HCT116 (cell line): ENCODE data around the gene ZNF284. TPM values are rescaled to one million over a fixed set of nuclear protein-coding genes. Genes with fewer than 3 reads are reported as not detected.

Experiments used
- ATAC-seq: fragments of 200-7000 bp; cut with Tn5 transposase; 2 replicates; pipeline ENCODE4 v1.9.1; 2020; ENCODE audit warnings: mild to moderate bottlenecking, moderate library complexity
- Bru-seq: library from RNA; stranded (reverse); fragments of 400-500 nt; gene quantifications from one replicate; lab custom pipeline; 2021; lab: Mats Ljungman, UMichigan
- BruChase-seq, 2 experiments: library from RNA; stranded (reverse); fragments of 400-500 nt; gene quantifications; one replicate each; lab custom pipeline; 2021; lab: Mats Ljungman, UMichigan
- BruUV-seq: library from RNA; stranded (reverse); fragments of 400-500 nt; replicated peaks from 2 replicates; lab custom pipeline; 2021; lab: Mats Ljungman, UMichigan
- CTCF ChIA-PET: fragments of 300-600 bp; sonication (Branson Sonifier 250); formaldehyde crosslinking; loops from one replicate; lab custom pipeline; 2021; ENCODE audit warnings: antibody characterized with exemption; lab: Charles Lee
- POLR2A ChIA-PET: fragments of 300-600, 350-600 bp; sonication (Branson Sonifier 250); formaldehyde crosslinking; loops from one replicate; lab custom pipeline; 2021; ENCODE audit warnings: antibody characterized with exemption; lab: Charles Lee
- RAD21 ChIA-PET, 2 experiments: fragments of 300-600 bp; sonication (Branson Sonifier 250); formaldehyde crosslinking; loops; one replicate each; lab custom pipeline; 2023; ENCODE audit warnings: low total read pairs in 2 of 2; ENCODE audit not compliant: uncharacterized antibody in 2 of 2, unreplicated experiment in 2 of 2, low non-redundant PET in 1 of 2; lab: Charles Lee
- DNase-seq: peaks from one replicate; pipeline ENCODE4 v3.0.0-alpha.2; 2010; ENCODE audit warnings: low read depth, low spot score
- H2AFZ ChIP-seq: fragments of 200-600 bp; shearing (Covaris generic), sonication (generic); 2 replicates; pipeline ENCODE4 v1.6.1; 2017; ENCODE audit warnings: low read depth, mixed run types, mixed read lengths, antibody characterized with exemption, low read length; ENCODE audit not compliant: poor library complexity, severe bottlenecking
- H3K27ac ChIP-seq: 2 replicates; pipeline ENCODE4 v1.5.1; 2012; ENCODE audit warnings: low read depth, low read length
- H3K27me3 ChIP-seq: fragments of 200-600 bp; sonication (generic); 2 replicates; pipeline ENCODE4 v1.6.1; 2016; ENCODE audit warnings: mixed run types, low read length, mixed read lengths; ENCODE audit not compliant: insufficient read depth
- H3K36me3 ChIP-seq, 2 experiments: fragments of 200-500 bp in 1 of 2; fragments of 200-600 bp in 1 of 2; sonication (Bioruptor generic) in 1 of 2; sonication (generic) in 1 of 2; 2 replicates each; pipeline versions ENCODE4 v1.5.1 to v1.6.1; 2014 to 2016; ENCODE audit warnings: low read length in 2 of 2, inconsistent platforms in 1 of 2, mixed read lengths in 1 of 2, mixed run types in 1 of 2; ENCODE audit not compliant: insufficient read depth in 2 of 2, control insufficient read depth in 1 of 2
- H3K4me1 ChIP-seq, 2 experiments: fragments of 200-600 bp in 1 of 2; sonication (generic) in 1 of 2; 2 replicates each; pipeline versions ENCODE4 v1.5.1 to v1.6.1; 2012 to 2017; ENCODE audit warnings: low read length in 2 of 2, inconsistent platforms in 1 of 2, mild to moderate bottlenecking in 1 of 2, mixed read lengths in 1 of 2, mixed run types in 1 of 2, moderate library complexity in 1 of 2; ENCODE audit not compliant: insufficient read depth in 2 of 2, control insufficient read depth in 1 of 2
- H3K4me2 ChIP-seq: fragments of 200-600 bp; sonication (generic); 2 replicates; pipeline ENCODE4 v1.6.1; 2017; ENCODE audit warnings: mixed run types, low read length, mixed read lengths
- H3K4me3 ChIP-seq, 2 experiments: fragments of 200-600 bp in 1 of 2; sonication (generic) in 1 of 2; replicated peaks in 1 of 2; 2 replicates each; pipeline ENCODE4 v1.5.1; 2011 to 2016; ENCODE audit warnings: low read length in 2 of 2, control low read depth in 1 of 2, low read depth in 1 of 2, mild to moderate bottlenecking in 1 of 2, mixed read lengths in 1 of 2, mixed run types in 1 of 2
- H3K79me2 ChIP-seq: fragments of 200-600 bp; sonication (generic); 2 replicates; pipeline ENCODE4 v1.6.1; 2017; ENCODE audit warnings: mild to moderate bottlenecking, mixed run types, low read length, moderate library complexity, mixed read lengths; ENCODE audit not compliant: insufficient read depth
- H3K9ac ChIP-seq: fragments of 200-600 bp; sonication (generic); 2 replicates; pipeline ENCODE4 v1.6.1; 2016; ENCODE audit warnings: low read length, mixed read lengths
- H3K9me2 ChIP-seq: fragments of 200-600 bp; sonication (generic), shearing (Covaris generic); 2 replicates; pipeline ENCODE4 v1.6.1; 2017; ENCODE audit warnings: mixed run types, mild to moderate bottlenecking, moderate library complexity; ENCODE audit not compliant: insufficient read depth
- H3K9me3 ChIP-seq, 2 experiments: fragments of 200-500 bp in 1 of 2; fragments of 200-600 bp in 1 of 2; sonication (Bioruptor generic) in 1 of 2; sonication (generic) in 1 of 2; 2 replicates each; pipeline ENCODE4 v1.6.1; 2014 to 2017; ENCODE audit warnings: low read length in 2 of 2, mixed read lengths in 2 of 2, inconsistent platforms in 1 of 2, low read depth in 1 of 2, mild to moderate bottlenecking in 1 of 2, mixed run types in 1 of 2, moderate library complexity in 1 of 2; ENCODE audit not compliant: control insufficient read depth in 1 of 2, insufficient read depth in 1 of 2
- H4K20me1 ChIP-seq: fragments of 200-600 bp; sonication (generic), shearing (Covaris generic); 2 replicates; pipeline ENCODE4 v1.6.1; 2017; ENCODE audit warnings: mixed run types, mild to moderate bottlenecking, moderate library complexity; ENCODE audit not compliant: insufficient read depth
- EZH2 ChIP-seq: fragments of 200-600 bp; sonication (generic); IDR thresholded peaks from 2 replicates; pipeline ENCODE4 v1.6.1; 2017; ENCODE audit warnings: antibody characterized with exemption, mixed run types
- EZH2phosphoT487 ChIP-seq: fragments of 200-600 bp; IDR thresholded peaks from 2 replicates; pipeline ENCODE4 v1.6.1; 2018; ENCODE audit warnings: antibody characterized with exemption, borderline replicate concordance
- POLR2A ChIP-seq: IDR thresholded peaks from 2 replicates; pipeline ENCODE4 v1.7.0; 2011; ENCODE audit warnings: borderline replicate concordance; ENCODE audit not compliant: insufficient read depth, insufficient read length; ENCODE audit errors: extremely low read depth
- TCF7L2 ChIP-seq: IDR thresholded peaks from 2 replicates; pipeline ENCODE4 v1.7.0; 2011; ENCODE audit warnings: borderline replicate concordance, inconsistent platforms; ENCODE audit not compliant: insufficient read depth, insufficient read length; ENCODE audit errors: extremely low read depth
- ZNF274 ChIP-seq: fragments of 200-500 bp; sonication (Bioruptor generic); IDR thresholded peaks from 2 replicates; pipeline ENCODE4 v1.6.1; 2014; ENCODE audit warnings: mild to moderate bottlenecking, low read depth, low read length, inconsistent platforms
- intact Hi-C: fragments of 100-400 bp; cut with micrococcal nuclease; formaldehyde crosslinking; loops from 2 replicates; pipeline ENCODE4 v1.10.0; 2022
- long read RNA-seq: library from polyadenylated mRNA; unstranded; transcript quantifications from one replicate; pipeline ENCODE4 v2.0.0, GENCODE V29; 2021; ENCODE audit not compliant: unreplicated experiment
- polyA plus RNA-seq: library from polyadenylated mRNA; unstranded; fragments of >200 nt; gene quantifications from 2 replicates; pipeline ENCODE4 v1.2.1, GENCODE V29; 2012; ENCODE audit warnings: missing spikeins
- total RNA-seq: library from RNA; stranded (reverse); gene quantifications from one replicate; pipeline ENCODE4 v1.2.1, GENCODE V29; 2021; ENCODE audit not compliant: unreplicated experiment
- TF ChIP-seq, protein P1 (sequence below): IDR thresholded peaks from 2 replicates; pipeline ENCODE4 v1.6.1; 2011; ENCODE audit warnings: mild to moderate bottlenecking, low read length, moderate library complexity; ENCODE audit not compliant: insufficient replicate concordance; ENCODE audit errors: extremely low read depth

ZNF284 gene
- not detected for total RNA-seq
- polyA plus RNA-seq, result not detected in 2 replicates
- percentile 10 among the genes with signal in this experiment for Bru-seq, nascent RNA
- not detected for BruChase-seq, experiment 1, labeled RNA remaining after a 6-hour chase
- BruChase-seq, experiment 2, labeled RNA remaining after a 2-hour chase, result not detected
- long read RNA-seq, result 0 reads

DNA sequence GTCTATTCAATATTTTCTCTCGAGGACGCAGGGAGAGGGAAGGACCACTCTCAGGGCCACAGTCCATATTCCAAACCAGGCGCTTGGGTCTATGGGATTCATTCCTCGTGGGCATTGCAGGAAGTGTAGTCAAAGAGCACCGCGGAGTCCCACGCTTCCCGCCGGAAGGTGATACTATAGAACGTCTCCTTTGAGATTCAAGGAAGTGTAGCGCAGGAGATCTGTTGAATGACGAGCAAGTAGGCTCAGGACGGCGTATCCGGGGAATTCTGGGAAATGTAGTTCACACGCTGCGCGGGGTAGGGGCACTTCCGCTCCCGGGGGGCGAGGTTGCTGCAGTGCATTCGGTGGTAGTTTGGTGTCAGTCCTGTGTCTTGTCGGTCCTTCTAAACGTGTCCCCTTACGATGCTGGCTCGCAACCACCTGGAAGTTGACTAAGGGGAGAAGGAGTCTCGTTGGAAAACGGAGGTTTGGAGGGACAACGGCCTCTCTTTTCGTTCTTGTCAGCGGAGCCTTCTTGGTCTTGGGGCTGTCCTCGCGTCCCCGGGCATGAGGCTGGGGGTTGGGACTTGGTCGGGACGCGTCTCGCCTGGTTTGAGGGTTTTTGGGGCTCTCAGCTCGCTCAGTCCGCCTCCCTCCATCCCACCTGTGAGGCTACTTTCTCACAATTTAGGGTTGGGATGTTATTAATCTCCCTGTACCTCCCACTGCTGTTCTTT lies at the start of gene ZNF284:
TSS of gene ZNF284 (plus strand) at position 336 of the 719 bp plus-strand sequence. CDS start 4,231 bp downstream, outside the sequence.
- Histone ChIP-seq H3K4me3 (no peak within 1 kb of the TSS), H2AFZ (no peak within 1 kb of the TSS), H3K79me2 (no peaks in the 10 kb centered on the region), H3K4me2 (no peak within 1 kb of the TSS), H3K27ac (no peak within 1 kb of the TSS), H3K4me1 (no peaks in the 10 kb centered on the region), H3K27me3 (no peaks in the 10 kb centered on the region), H3K36me3 (no peaks in the 10 kb centered on the region), H3K9me2 (no peaks in the 10 kb centered on the region), H3K9me3 (peaks cover 0 to 3% of the 10 kb centered on the region in 2 experiments; a peak in 2 of 4 replicates), H3K9ac (no peak within 1 kb of the TSS), H4K20me1 (no peaks in the 10 kb centered on the region)
- ATAC-seq (no peak), DNase-seq (no peak)
- BruUV-seq, result no TSS peak
- intact Hi-C loops, result no loop called here
- CTCF ChIA-PET, result no interaction called here
- RAD21 ChIA-PET, result no interaction called here
- POLR2A ChIA-PET, result no interaction called here
- no peak for TF ChIP-seq EZH2phosphoT487
- TF ChIP-seq ZNF274, result no peak
- no peak for TF ChIP-seq EZH2
- TF ChIP-seq, protein P1, sequence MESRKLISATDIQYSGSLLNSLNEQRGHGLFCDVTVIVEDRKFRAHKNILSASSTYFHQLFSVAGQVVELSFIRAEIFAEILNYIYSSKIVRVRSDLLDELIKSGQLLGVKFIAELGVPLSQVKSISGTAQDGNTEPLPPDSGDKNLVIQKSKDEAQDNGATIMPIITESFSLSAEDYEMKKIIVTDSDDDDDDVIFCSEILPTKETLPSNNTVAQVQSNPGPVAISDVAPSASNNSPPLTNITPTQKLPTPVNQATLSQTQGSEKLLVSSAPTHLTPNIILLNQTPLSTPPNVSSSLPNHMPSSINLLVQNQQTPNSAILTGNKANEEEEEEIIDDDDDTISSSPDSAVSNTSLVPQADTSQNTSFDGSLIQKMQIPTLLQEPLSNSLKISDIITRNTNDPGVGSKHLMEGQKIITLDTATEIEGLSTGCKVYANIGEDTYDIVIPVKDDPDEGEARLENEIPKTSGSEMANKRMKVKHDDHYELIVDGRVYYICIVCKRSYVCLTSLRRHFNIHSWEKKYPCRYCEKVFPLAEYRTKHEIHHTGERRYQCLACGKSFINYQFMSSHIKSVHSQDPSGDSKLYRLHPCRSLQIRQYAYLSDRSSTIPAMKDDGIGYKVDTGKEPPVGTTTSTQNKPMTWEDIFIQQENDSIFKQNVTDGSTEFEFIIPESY, result no peak
- TF ChIP-seq POLR2A, result no peak
- TF ChIP-seq TCF7L2, result no peak
